Tibial artery (tissue), 4 donors: Measurements from ENCODE around the gene SLC39A11.

Experiments
- DNase-seq, 2 donors: peaks; one replicate each; pipeline ENCODE4 v3.0.0-alpha.2; 2019
- H3K27ac ChIP-seq, 2 donors: fragments of 200-600 bp; sonication (generic) in 1 of 2; 1 replicate in 1 of 2; 2 replicates in 1 of 2; pipeline ENCODE4 v1.5.1; 2018 to 2019; ENCODE audit warnings: mild to moderate bottlenecking in 1 of 2
- H3K27me3 ChIP-seq, 2 donors: fragments of 200-600 bp; sonication (generic) in 1 of 2; one replicate each; pipeline versions ENCODE4 v1.5.1 to v1.6.0; 2016 to 2019
- H3K36me3 ChIP-seq, 3 donors: fragments of 200-600 bp; sonication (generic) in 2 of 3; one replicate each; pipeline ENCODE4 v1.5.1; 2016 to 2019; ENCODE audit warnings: mild to moderate bottlenecking in 2 of 3
- H3K4me1 ChIP-seq, 4 donors: fragments of 200-600 bp; sonication (generic) in 2 of 4; 1 replicate in 3 of 4; 2 replicates in 1 of 4; pipeline ENCODE4 v1.5.1; 2016 to 2019
- H3K4me3 ChIP-seq, 2 donors: fragments of 200-600 bp; sonication (generic) in 1 of 2; 1 replicate in 1 of 2; 2 replicates in 1 of 2; pipeline ENCODE4 v1.5.1; 2018 to 2019; ENCODE audit warnings: mild to moderate bottlenecking in 2 of 2
- H3K9me3 ChIP-seq, 3 donors: fragments of 200-600 bp; sonication (generic) in 1 of 3; one replicate each; pipeline ENCODE4 v1.5.1; 2016 to 2019
- CTCF ChIP-seq, 2 experiments: fragments of 200-600 bp in 1 of 2; fragments of 450-650 bp in 1 of 2; IDR thresholded peaks; one replicate each; pipeline ENCODE4 v1.5.1; 2017 to 2019; ENCODE audit warnings: antibody characterized with exemption in 2 of 2, mild to moderate bottlenecking in 1 of 2, moderate library complexity in 1 of 2
- intact Hi-C: fragments of 100-400 bp; cut with DNase I; formaldehyde crosslinking; loops from one replicate; pipeline ENCODE4 v1.15.0; 2023; ENCODE audit warnings: low total_unique reads

Gene SLC39A11

DNA sequence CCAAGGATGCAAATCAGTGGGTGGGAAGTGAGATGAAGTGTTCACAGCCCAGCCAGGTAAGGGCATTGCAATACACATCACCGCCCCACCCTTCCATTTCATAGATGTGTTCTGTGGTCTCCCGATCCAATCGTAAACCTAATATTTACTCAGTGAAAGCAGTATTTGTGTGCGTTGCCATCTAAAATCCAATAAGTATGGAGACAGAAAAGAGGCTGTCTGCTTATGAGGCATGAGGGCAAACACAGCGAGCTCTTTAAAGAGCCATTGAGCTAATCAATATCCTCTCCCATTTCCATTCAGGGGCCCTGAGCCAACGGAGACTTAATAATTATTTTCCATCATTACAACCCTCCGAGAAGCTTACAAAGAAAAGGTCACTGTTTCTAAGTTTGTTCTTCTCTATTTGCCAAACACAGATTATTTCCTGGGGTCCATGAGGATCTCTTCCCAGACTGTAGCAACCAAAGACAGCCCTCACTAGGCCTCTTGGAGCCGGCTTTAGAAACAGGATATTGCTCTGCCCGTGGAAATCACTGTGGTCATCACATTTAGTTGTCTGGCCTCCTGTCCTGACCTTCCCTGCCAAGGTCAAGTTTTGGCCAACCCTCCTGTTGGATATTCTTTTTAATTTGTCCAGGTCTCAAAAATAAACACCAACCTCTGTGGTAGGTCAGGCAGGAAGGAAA, 120.1 kb downstream of the SLC39A11 start:
- intact Hi-C loops = no loop called here
- Histone ChIP-seq H3K9me3 (no peaks in the 10 kb centered on the region), H3K4me1 (peaks cover 0 to 25% (median 12%) of the 10 kb centered on the region in 4 donors), H3K27ac (no peak overlapping the region), H3K27me3 (no peaks in the 10 kb centered on the region), H3K4me3 (no peak overlapping the region), H3K36me3 (no peaks in the 10 kb centered on the region)
- no peak for DNase-seq
- TF ChIP-seq CTCF (IDR thresholded peaks at IDR 0.05) = no peak

DNA sequence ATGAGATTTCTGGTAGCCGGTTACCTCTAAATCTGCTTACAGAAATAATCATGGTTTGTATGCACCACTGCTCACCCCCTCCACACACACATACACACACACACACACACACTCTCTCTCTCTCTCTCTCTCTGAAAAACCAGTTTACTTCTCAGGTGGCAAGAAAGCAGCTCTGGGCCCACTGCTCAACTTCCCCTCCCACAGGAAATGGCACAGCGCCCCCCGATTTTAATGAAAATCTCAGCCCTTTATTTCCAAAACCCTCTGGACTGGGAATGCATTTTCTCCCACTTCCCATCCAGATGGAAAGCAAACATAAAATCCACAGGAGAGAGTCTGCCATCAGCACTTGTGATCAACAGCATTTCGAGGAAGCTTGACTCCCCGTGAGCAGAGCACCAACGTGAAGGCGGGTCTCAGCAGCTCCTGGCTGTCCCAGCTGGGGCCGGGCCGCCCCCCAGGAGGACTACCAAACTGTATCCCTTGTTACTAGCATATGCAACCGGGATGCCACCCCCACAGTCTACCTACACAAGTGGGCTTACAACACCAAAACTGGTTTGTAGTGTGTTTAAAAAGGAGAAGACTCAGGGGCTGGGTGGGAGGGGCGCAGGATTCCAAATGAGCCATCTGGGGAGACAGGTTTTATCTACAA, 121.1 kb downstream of the SLC39A11 start:
- H3K4me1 ChIP-seq = peaks cover 0 to 16% (median 3%) of the 10 kb centered on the region in 4 donors
- H3K27me3 ChIP-seq = no peaks in the 10 kb centered on the region
- no peak for TF ChIP-seq CTCF (IDR thresholded peaks at IDR 0.05)
- H3K4me3 ChIP-seq = no peak overlapping the region
- no peaks in the 10 kb centered on the region for H3K9me3 ChIP-seq
- intact Hi-C loops = no loop called here
- no peak overlapping the region for H3K27ac ChIP-seq
- H3K36me3 ChIP-seq = no peaks in the 10 kb centered on the region
- no peak for DNase-seq

- no peak overlapping the region for H3K27ac ChIP-seq
- no peaks in the 10 kb centered on the region for H3K36me3 ChIP-seq
- no peak for DNase-seq
- TF ChIP-seq CTCF (IDR thresholded peaks at IDR 0.05) = no peak
- H3K4me1 ChIP-seq = peaks cover 0 to 14% (median 3%) of the 10 kb centered on the region in 4 donors
- H3K27me3 ChIP-seq = no peaks in the 10 kb centered on the region
- intact Hi-C loops = no loop called here
- H3K4me3 ChIP-seq = no peak overlapping the region
- no peaks in the 10 kb centered on the region for H3K9me3 ChIP-seq
These were observed 121.7 kb downstream of the SLC39A11 start for GRCh38 chr17:72970797-72971196.

GRCh38 chr17:72970246-72970645, 122.2 kb downstream of the SLC39A11 start:
- H3K27me3 ChIP-seq = no peaks in the 10 kb centered on the region
- TF ChIP-seq CTCF (IDR thresholded peaks at IDR 0.05) = no peak
- DNase-seq = no peak
- no peaks in the 10 kb centered on the region for H3K9me3 ChIP-seq
- no peak overlapping the region for H3K4me3 ChIP-seq
- no peak overlapping the region for H3K27ac ChIP-seq
- H3K36me3 ChIP-seq = no peaks in the 10 kb centered on the region
- peaks cover 0 to 14% (median 3%) of the 10 kb centered on the region in 4 donors for H3K4me1 ChIP-seq
- intact Hi-C loops = no loop called here

DNA sequence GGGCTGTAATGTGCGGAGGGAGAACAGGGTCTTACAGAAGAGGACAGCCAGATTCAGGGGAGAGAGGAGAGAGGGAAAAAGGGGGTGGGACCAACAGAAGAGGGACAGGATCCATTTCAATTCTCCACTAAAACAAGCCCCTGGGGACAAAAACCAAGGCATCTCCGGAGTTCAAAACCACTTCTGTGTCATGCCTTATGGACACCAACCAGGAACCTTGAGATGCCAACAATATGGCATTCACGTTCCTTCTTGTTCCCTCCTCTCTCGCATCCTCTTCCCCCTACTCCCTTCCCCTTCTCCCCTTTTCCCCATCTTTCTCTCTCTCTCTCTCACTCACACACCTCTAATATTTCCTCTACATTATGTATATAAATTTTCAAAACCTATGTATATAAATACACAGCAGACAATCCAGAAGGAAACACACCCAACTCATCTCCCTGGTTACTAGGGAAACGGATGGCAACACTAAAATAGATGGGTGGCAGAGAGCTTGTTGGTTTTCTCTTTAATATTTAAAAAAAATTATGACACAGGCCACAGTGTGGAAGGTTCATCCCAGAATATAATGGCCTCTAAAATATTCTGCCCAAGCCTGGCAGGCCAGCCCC, 123.1 kb downstream of the SLC39A11 start:
- TF ChIP-seq CTCF (IDR thresholded peaks at IDR 0.05) = no peak
- H3K27me3 ChIP-seq = no peaks in the 10 kb centered on the region
- DNase-seq = no peak
- no peaks in the 10 kb centered on the region for H3K36me3 ChIP-seq
- H3K4me3 ChIP-seq = no peak overlapping the region
- H3K4me1 ChIP-seq = peaks cover 0 to 14% (median 3%) of the 10 kb centered on the region in 4 donors
- no peaks in the 10 kb centered on the region for H3K9me3 ChIP-seq
- no peak overlapping the region for H3K27ac ChIP-seq
- intact Hi-C loops = no loop called here
